Calu3 (cell line): Measurements from ENCODE around the gene SYNE1. TPM values are rescaled to one million over a fixed set of nuclear protein-coding genes. Genes with fewer than 3 reads are reported as not detected.

Experiments used
- BruUV-seq: library from RNA; stranded (reverse); fragments of 400-500 nt; replicated peaks from 2 replicates; lab custom pipeline; 2021; lab: Mats Ljungman, UMichigan
- CTCF ChIA-PET: fragments of 300-600 bp; sonication (Branson Sonifier 250); formaldehyde crosslinking; loops from one replicate; lab custom pipeline; 2022; ENCODE audit warnings: antibody characterized with exemption; lab: Charles Lee
- DNase-seq: peaks from one replicate; pipeline ENCODE4 v3.0.0; 2022
- H3K27ac Mint-ChIP-seq: one replicate; pipeline ENCODE4 v1.8.0; 2022; ENCODE audit warnings: mixed read lengths; ENCODE audit not compliant: unreplicated experiment
- H3K27me3 Mint-ChIP-seq: one replicate; pipeline ENCODE4 v1.8.0; 2022; ENCODE audit warnings: mixed read lengths; ENCODE audit not compliant: unreplicated experiment
- H3K36me3 Mint-ChIP-seq: one replicate; pipeline ENCODE4 v1.8.0; 2022; ENCODE audit warnings: mild to moderate bottlenecking, moderate library complexity, mixed read lengths; ENCODE audit not compliant: insufficient read depth, unreplicated experiment
- H3K4me1 Mint-ChIP-seq: one replicate; pipeline ENCODE4 v1.8.0; 2022; ENCODE audit warnings: mild to moderate bottlenecking, low read depth, mixed read lengths; ENCODE audit not compliant: unreplicated experiment
- H3K4me3 Mint-ChIP-seq: one replicate; pipeline ENCODE4 v1.8.0; 2022; ENCODE audit warnings: mild to moderate bottlenecking, low read depth, moderate library complexity, mixed read lengths; ENCODE audit not compliant: unreplicated experiment
- H3K9me3 Mint-ChIP-seq: one replicate; pipeline ENCODE4 v1.8.0; 2022; ENCODE audit warnings: low read depth, mixed read lengths; ENCODE audit not compliant: unreplicated experiment
- intact Hi-C: fragments of 100-400 bp; cut with micrococcal nuclease; formaldehyde crosslinking; loops from one replicate; pipeline ENCODE4 v1.10.0; 2022; ENCODE audit not compliant: unreplicated experiment
- total RNA-seq: library from RNA; stranded (reverse); gene quantifications from 2 replicates; pipeline ENCODE4 v1.2.3, GENCODE V29; 2022
- TF ChIP-seq, protein P1 (sequence below): fragments of 200-600 bp; IDR thresholded peaks from one replicate; pipeline ENCODE4 v1.8.0; 2022; ENCODE audit warnings: antibody characterized with exemption; ENCODE audit not compliant: unreplicated experiment

SYNE1 gene
- total RNA-seq, 1 experiment from 2014 or later = 28.1 TPM

DNA sequence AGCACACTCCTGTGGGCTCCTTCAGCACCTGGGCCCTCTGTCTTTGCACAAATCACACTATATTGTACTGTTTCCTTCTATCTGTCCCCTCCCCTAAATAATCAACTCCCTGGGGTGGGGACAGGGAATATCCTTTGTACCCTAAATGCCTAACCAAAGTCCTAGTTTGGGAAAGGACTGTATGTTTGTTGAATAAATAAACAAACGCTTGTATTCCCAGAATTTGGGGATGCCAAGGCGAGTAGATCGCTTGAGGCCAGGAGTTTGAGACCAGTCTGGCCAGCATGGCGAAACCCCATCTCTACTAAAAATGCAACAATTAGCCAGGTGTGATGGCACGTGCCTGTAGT lies 322.7 kb downstream of the SYNE1 start:
- Mint-ChIP-seq H3K9me3 (no peaks in the 10 kb centered on the region), H3K36me3 (peaks cover 9% of the 10 kb centered on the region), H3K27ac (no peak overlapping the region), H3K4me3 (no peak overlapping the region), H3K4me1 (no peaks in the 10 kb centered on the region), H3K27me3 (no peaks in the 10 kb centered on the region)
- intact Hi-C loops = no loop called here
- no peak for DNase-seq
- CTCF ChIA-PET = no interaction called here
- no TSS peak for BruUV-seq
- TF ChIP-seq, protein P1, sequence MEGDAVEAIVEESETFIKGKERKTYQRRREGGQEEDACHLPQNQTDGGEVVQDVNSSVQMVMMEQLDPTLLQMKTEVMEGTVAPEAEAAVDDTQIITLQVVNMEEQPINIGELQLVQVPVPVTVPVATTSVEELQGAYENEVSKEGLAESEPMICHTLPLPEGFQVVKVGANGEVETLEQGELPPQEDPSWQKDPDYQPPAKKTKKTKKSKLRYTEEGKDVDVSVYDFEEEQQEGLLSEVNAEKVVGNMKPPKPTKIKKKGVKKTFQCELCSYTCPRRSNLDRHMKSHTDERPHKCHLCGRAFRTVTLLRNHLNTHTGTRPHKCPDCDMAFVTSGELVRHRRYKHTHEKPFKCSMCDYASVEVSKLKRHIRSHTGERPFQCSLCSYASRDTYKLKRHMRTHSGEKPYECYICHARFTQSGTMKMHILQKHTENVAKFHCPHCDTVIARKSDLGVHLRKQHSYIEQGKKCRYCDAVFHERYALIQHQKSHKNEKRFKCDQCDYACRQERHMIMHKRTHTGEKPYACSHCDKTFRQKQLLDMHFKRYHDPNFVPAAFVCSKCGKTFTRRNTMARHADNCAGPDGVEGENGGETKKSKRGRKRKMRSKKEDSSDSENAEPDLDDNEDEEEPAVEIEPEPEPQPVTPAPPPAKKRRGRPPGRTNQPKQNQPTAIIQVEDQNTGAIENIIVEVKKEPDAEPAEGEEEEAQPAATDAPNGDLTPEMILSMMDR = no peak

DNA sequence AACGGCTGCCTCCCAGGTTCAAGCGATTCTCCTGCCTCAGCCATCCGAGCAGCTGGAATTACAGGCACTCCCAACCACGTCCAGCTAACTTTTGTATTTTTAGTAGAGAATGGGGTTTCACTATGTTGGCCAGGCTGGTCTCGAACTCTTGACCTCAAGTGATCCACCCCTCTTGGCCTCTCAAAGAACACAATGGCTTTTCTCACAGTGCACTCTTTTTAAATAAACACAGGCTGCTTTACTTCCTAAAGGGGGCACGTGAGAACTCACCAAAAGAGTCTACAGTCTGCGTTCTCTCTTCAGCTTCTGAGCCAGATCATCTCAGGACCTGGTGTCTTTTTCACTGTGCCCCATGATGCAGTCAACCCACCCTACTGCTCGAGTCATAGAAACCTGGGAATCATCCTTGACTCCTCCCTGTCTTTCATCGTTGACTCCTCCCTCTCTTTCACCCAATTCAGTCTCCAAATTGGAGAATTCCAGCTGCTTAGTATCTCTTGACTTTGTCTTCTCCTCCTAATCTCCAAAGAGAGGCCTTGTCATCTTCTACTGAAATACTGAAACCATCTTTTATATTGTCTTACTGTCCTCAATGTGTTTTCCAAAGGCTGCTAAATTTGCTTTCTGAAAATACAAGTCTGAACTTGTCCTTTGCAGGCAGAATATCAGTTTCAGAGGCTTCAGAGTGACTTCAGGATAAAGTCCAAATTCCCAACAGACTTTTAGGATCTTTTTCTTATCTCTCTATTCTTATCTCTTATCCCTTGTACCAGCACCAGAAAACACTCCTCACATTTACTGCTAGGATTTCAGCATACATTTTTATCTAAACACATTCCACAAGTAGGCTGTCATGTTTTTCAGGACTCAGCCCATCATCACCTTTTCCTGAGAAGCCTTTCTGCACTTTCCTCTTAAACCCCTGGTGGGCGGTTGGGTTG lies 323.4 kb downstream of the SYNE1 start:
- Mint-ChIP-seq H3K4me3 (no peak overlapping the region), H3K36me3 (peaks cover 9% of the 10 kb centered on the region), H3K4me1 (no peaks in the 10 kb centered on the region), H3K27ac (no peak overlapping the region), H3K9me3 (no peaks in the 10 kb centered on the region), H3K27me3 (no peaks in the 10 kb centered on the region)
- BruUV-seq = no TSS peak
- CTCF ChIA-PET = no interaction called here
- TF ChIP-seq, protein P1 = no peak
- intact Hi-C loops = no loop called here
- no peak for DNase-seq

DNA sequence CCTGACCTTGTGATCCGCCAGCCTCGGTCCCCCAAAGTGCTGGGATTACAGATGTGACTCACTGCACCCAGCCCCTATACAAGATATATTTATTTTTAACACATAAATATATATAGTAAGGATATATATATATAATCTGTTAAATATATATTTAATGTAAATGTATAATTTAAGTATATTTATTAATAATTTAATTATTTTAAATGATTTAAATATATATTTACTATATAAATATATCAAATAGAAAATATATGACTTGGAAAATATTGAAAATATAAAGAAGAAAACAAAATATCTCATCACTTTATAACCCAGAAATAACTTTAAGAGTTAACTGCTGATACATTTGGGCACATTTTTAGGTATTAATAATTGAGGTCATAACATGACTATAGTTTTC lies 324.7 kb downstream of the SYNE1 start:
- no TSS peak for BruUV-seq
- Mint-ChIP-seq H3K4me3 (no peak overlapping the region), H3K9me3 (no peaks in the 10 kb centered on the region), H3K36me3 (peaks cover 9% of the 10 kb centered on the region), H3K27me3 (no peaks in the 10 kb centered on the region), H3K4me1 (no peaks in the 10 kb centered on the region), H3K27ac (no peak overlapping the region)
- intact Hi-C loops = no loop called here
- CTCF ChIA-PET = no interaction called here
- TF ChIP-seq, protein P1 = no peak
- no peak for DNase-seq

DNA sequence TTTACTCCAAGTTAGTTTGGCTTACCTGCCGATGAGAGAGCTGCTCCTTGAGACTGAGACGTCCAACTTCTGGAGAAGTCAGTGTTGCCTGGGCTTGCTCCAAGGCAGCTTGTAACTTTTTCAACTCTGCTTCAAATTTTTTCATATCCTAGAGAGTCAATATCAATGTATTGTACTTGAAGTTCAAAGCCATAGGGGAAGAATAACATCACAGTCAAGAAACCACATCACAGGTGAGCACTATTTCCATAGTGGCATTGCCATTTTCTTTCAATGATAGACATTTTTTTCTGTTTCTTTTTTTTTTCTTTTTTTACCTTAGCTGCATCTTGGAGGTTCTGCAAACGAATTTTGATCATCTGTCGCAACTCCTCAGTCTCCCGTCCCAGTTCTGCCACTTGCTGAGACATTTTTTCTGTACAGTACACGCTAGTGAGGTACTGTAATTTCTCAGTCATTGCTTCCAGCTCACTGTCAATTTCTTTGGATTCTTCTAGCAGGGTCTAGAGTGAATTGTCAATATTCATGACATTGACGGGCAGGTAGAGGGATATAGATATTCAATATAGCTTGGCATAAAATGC lies 326.7 kb downstream of the SYNE1 start:
- Mint-ChIP-seq H3K27ac (no peak overlapping the region), H3K36me3 (peaks cover 5% of the 10 kb centered on the region), H3K4me1 (no peaks in the 10 kb centered on the region), H3K9me3 (no peaks in the 10 kb centered on the region), H3K27me3 (no peaks in the 10 kb centered on the region), H3K4me3 (no peak overlapping the region)
- TF ChIP-seq, protein P1 = no peak
- no peak for DNase-seq
- intact Hi-C loops = no loop called here
- BruUV-seq = no TSS peak
- CTCF ChIA-PET = no interaction called here
